Neuron (in vitro differentiated cells): Measurements from ENCODE around the gene NMD3.

Experiments used
- H2AFZ ChIP-seq: one replicate; pipeline ENCODE4 v1.6.1; 2013; ENCODE audit warnings: low read depth, mild to moderate bottlenecking, inconsistent platforms, low read length, moderate library complexity
- H3K27me3 ChIP-seq: one replicate; pipeline ENCODE4 v1.6.1; 2013; ENCODE audit warnings: low read length; ENCODE audit not compliant: insufficient read depth
- H3K36me3 ChIP-seq: one replicate; pipeline ENCODE4 v1.6.1; 2013; ENCODE audit warnings: low read length; ENCODE audit not compliant: insufficient read depth
- H3K4me1 ChIP-seq: one replicate; pipeline ENCODE4 v1.6.1; 2013; ENCODE audit warnings: low read length; ENCODE audit not compliant: insufficient read depth
- H3K4me3 ChIP-seq: 2 replicates; pipeline ENCODE4 v1.5.1; 2013; ENCODE audit warnings: mild to moderate bottlenecking, low read length, moderate library complexity
- H3K9me3 ChIP-seq: one replicate; pipeline ENCODE4 v1.6.1; 2013; ENCODE audit warnings: low read length

NMD3 gene

GRCh38 chr3:161213644-161214043 lies 7.5 kb upstream of the NMD3 start:
- no peaks in the 10 kb centered on the region for H3K36me3 ChIP-seq
- peaks cover 13% of the 10 kb centered on the region for H3K4me1 ChIP-seq
- no peaks in the 10 kb centered on the region for H3K9me3 ChIP-seq
- H2AFZ ChIP-seq = no peak overlapping the region
- no peak overlapping the region for H3K4me3 ChIP-seq
- no peaks in the 10 kb centered on the region for H3K27me3 ChIP-seq

GRCh38 chr3:161215185-161215584 lies 5.9 kb upstream of the NMD3 start:
- H3K27me3 ChIP-seq = no peaks in the 10 kb centered on the region
- H3K4me3 ChIP-seq = no peak overlapping the region
- no peak overlapping the region for H2AFZ ChIP-seq
- no peaks in the 10 kb centered on the region for H3K9me3 ChIP-seq
- H3K4me1 ChIP-seq = peaks cover 14% of the 10 kb centered on the region
- H3K36me3 ChIP-seq = no peaks in the 10 kb centered on the region

GRCh38 chr3:161217496-161217895 lies 3.6 kb upstream of the NMD3 start:
- peaks cover 15% of the 10 kb centered on the region for H3K4me1 ChIP-seq
- H3K4me3 ChIP-seq = no peak overlapping the region
- no peaks in the 10 kb centered on the region for H3K36me3 ChIP-seq
- H3K27me3 ChIP-seq = no peaks in the 10 kb centered on the region
- H3K9me3 ChIP-seq = no peaks in the 10 kb centered on the region
- H2AFZ ChIP-seq = no peak overlapping the region

GRCh38 chr3:161219495-161219894 lies 1.6 kb upstream of the NMD3 start:
- H3K36me3 ChIP-seq = peaks cover 9% of the 10 kb centered on the region

GRCh38 chr3:161221806-161222600 lies 892 bp downstream of the NMD3 start:
- peak overlapping the region; percentile 95 for H2AFZ ChIP-seq
- H3K36me3 ChIP-seq = peaks cover 22% of the 10 kb centered on the region
- H3K27me3 ChIP-seq = no peaks in the 10 kb centered on the region
- H3K4me3 ChIP-seq = peak overlapping the region; percentile 94
- peaks cover 17% of the 10 kb centered on the region for H3K4me1 ChIP-seq
- peaks cover 7% of the 10 kb centered on the region for H3K9me3 ChIP-seq

More at GRCh38 chr3:161219495-161219894, 1.6 kb upstream of the NMD3 start:
- H3K9me3 ChIP-seq = peaks cover 4% of the 10 kb centered on the region
- H3K27me3 ChIP-seq = no peaks in the 10 kb centered on the region
- peaks cover 17% of the 10 kb centered on the region for H3K4me1 ChIP-seq
- no peak overlapping the region for H3K4me3 ChIP-seq
- no peak overlapping the region for H2AFZ ChIP-seq

GRCh38 chr3:161222662-161223061 lies 1.6 kb downstream of the NMD3 start:
- Histone ChIP-seq H3K36me3 (peaks cover 28% of the 10 kb centered on the region), H3K4me3 (peak overlapping the region; percentile 94), H3K9me3 (peaks cover 7% of the 10 kb centered on the region), H2AFZ (no peak overlapping the region), H3K4me1 (peaks cover 17% of the 10 kb centered on the region), H3K27me3 (no peaks in the 10 kb centered on the region)

- Histone ChIP-seq H3K4me1 (peaks cover 17% of the 10 kb centered on the region), H3K9me3 (peaks cover 7% of the 10 kb centered on the region), H2AFZ (no peak overlapping the region), H3K27me3 (no peaks in the 10 kb centered on the region), H3K4me3 (no peak overlapping the region), H3K36me3 (peaks cover 47% of the 10 kb centered on the region)
Observed at GRCh38 chr3:161224786-161225185, 3.7 kb downstream of the NMD3 start.

GRCh38 chr3:161230621-161231171 lies 9.6 kb downstream of the NMD3 start:
- no peak overlapping the region for H2AFZ ChIP-seq
- H3K9me3 ChIP-seq = no peaks in the 10 kb centered on the region
- H3K36me3 ChIP-seq = peaks cover 69% of the 10 kb centered on the region

GRCh38 chr3:161231861-161232260 lies 10.8 kb downstream of the NMD3 start:
- no peaks in the 10 kb centered on the region for H3K27me3 ChIP-seq
- H3K9me3 ChIP-seq = no peaks in the 10 kb centered on the region
- H2AFZ ChIP-seq = no peak overlapping the region
- H3K4me3 ChIP-seq = no peak overlapping the region
- H3K36me3 ChIP-seq = peaks cover 75% of the 10 kb centered on the region
- no peaks in the 10 kb centered on the region for H3K4me1 ChIP-seq

More at GRCh38 chr3:161230621-161231171, 9.6 kb downstream of the NMD3 start:
- Histone ChIP-seq H3K4me3 (no peak overlapping the region), H3K27me3 (no peaks in the 10 kb centered on the region), H3K4me1 (no peaks in the 10 kb centered on the region)

- H3K9me3 ChIP-seq = no peaks in the 10 kb centered on the region
Observed at GRCh38 chr3:161233557-161233956, 12.4 kb downstream of the NMD3 start.

GRCh38 chr3:161236240-161236639 lies 15.1 kb downstream of the NMD3 start:
- no peak overlapping the region for H3K4me3 ChIP-seq
- H3K4me1 ChIP-seq = no peaks in the 10 kb centered on the region
- H3K9me3 ChIP-seq = no peaks in the 10 kb centered on the region
- H2AFZ ChIP-seq = no peak overlapping the region
- no peaks in the 10 kb centered on the region for H3K27me3 ChIP-seq
- H3K36me3 ChIP-seq = peaks cover 60% of the 10 kb centered on the region

More at GRCh38 chr3:161233557-161233956, 12.4 kb downstream of the NMD3 start:
- H2AFZ ChIP-seq = no peak overlapping the region
- no peak overlapping the region for H3K4me3 ChIP-seq
- H3K4me1 ChIP-seq = no peaks in the 10 kb centered on the region
- no peaks in the 10 kb centered on the region for H3K27me3 ChIP-seq
- peaks cover 69% of the 10 kb centered on the region for H3K36me3 ChIP-seq

GRCh38 chr3:161239700-161240099 lies 18.6 kb downstream of the NMD3 start:
- no peaks in the 10 kb centered on the region for H3K27me3 ChIP-seq

GRCh38 chr3:161244538-161244937 lies 23.4 kb downstream of the NMD3 start:
- H3K27me3 ChIP-seq = no peaks in the 10 kb centered on the region
- H3K4me1 ChIP-seq = no peaks in the 10 kb centered on the region
- no peaks in the 10 kb centered on the region for H3K9me3 ChIP-seq
- no peak overlapping the region for H3K4me3 ChIP-seq
- no peak overlapping the region for H2AFZ ChIP-seq
- H3K36me3 ChIP-seq = peaks cover 60% of the 10 kb centered on the region

More at GRCh38 chr3:161239700-161240099, 18.6 kb downstream of the NMD3 start:
- peaks cover 57% of the 10 kb centered on the region for H3K36me3 ChIP-seq
- no peaks in the 10 kb centered on the region for H3K4me1 ChIP-seq
- H3K4me3 ChIP-seq = no peak overlapping the region
- no peak overlapping the region for H2AFZ ChIP-seq
- H3K9me3 ChIP-seq = no peaks in the 10 kb centered on the region
